Measurements from ENCODE around the gene DOCK1. TPM values are rescaled to one million over a fixed set of nuclear protein-coding genes. Genes with fewer than 3 reads are reported as not detected.

DOCK1 gene
- total RNA-seq, 1 donor from 2014 or later: 57.8 TPM

- no peak for DNase-seq (ENCODE audit: low spot score)
- Mint-ChIP-seq H3K4me1 (ENCODE audit: low read depth) (no peaks in the 10 kb centered on the region), H3K27ac (ENCODE audit: unreplicated experiment) (no peak overlapping the region), H3K36me3 (ENCODE audit: low read depth) (no peaks in the 10 kb centered on the region), H3K27me3 (ENCODE audit: low read depth) (peaks cover 43% of the 10 kb centered on the region), H3K9me3 (ENCODE audit: low read depth) (no peaks in the 10 kb centered on the region), H3K4me3 (ENCODE audit: unreplicated experiment) (no peak overlapping the region)
- TF ChIP-seq CTCF (IDR thresholded peaks at IDR 0.05): peak; percentile 41
These were observed 587.5 kb downstream of the DOCK1 start for GRCh38 chr10:127492607-127493250.

DNA sequence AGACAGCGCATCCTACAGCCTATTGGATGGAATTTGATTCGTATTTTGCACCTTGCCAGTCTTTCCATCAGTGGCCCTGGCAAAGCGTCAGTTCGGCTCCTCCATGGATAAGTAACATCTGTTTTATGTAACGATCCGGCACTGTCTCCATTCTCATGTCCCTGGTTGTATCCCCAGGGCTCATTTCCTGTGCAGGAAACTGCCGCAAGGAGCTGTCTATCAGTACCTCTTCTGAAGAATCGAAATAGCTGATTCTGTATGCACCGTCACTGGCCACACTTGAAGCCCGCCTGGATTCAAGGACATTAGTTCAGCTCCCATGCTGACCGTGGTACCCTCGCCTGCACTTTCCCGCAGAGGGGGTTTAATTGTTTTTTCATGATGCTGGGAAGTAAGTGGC, 590.8 kb downstream of the DOCK1 start:
- H3K4me3 Mint-ChIP-seq (ENCODE audit: unreplicated experiment): no peak overlapping the region
- no peak for DNase-seq (ENCODE audit: low spot score)
- no peaks in the 10 kb centered on the region for H3K4me1 Mint-ChIP-seq (ENCODE audit: low read depth)
- no peak overlapping the region for H3K27ac Mint-ChIP-seq (ENCODE audit: unreplicated experiment)
- no peaks in the 10 kb centered on the region for H3K36me3 Mint-ChIP-seq (ENCODE audit: low read depth)
- peaks cover 46% of the 10 kb centered on the region for H3K27me3 Mint-ChIP-seq (ENCODE audit: low read depth)
- H3K9me3 Mint-ChIP-seq (ENCODE audit: low read depth): no peaks in the 10 kb centered on the region
- no peak for TF ChIP-seq CTCF (IDR thresholded peaks at IDR 0.05)

- H3K27me3 Mint-ChIP-seq (ENCODE audit: low read depth): peaks cover 42% of the 10 kb centered on the region
- no peak overlapping the region for H3K27ac Mint-ChIP-seq (ENCODE audit: unreplicated experiment)
- no peak for DNase-seq (ENCODE audit: low spot score)
- no peaks in the 10 kb centered on the region for H3K36me3 Mint-ChIP-seq (ENCODE audit: low read depth)
- H3K4me3 Mint-ChIP-seq (ENCODE audit: unreplicated experiment): no peak overlapping the region
- no peak for TF ChIP-seq CTCF (IDR thresholded peaks at IDR 0.05)
- H3K4me1 Mint-ChIP-seq (ENCODE audit: low read depth): no peaks in the 10 kb centered on the region
- no peaks in the 10 kb centered on the region for H3K9me3 Mint-ChIP-seq (ENCODE audit: low read depth)
These were observed 592.5 kb downstream of the DOCK1 start for GRCh38 chr10:127497685-127498084.

- Mint-ChIP-seq H3K27ac (ENCODE audit: unreplicated experiment) (no peak overlapping the region), H3K4me1 (ENCODE audit: low read depth) (no peaks in the 10 kb centered on the region), H3K9me3 (ENCODE audit: low read depth) (no peaks in the 10 kb centered on the region), H3K4me3 (ENCODE audit: unreplicated experiment) (no peak overlapping the region), H3K27me3 (ENCODE audit: low read depth) (peaks cover 38% of the 10 kb centered on the region), H3K36me3 (ENCODE audit: low read depth) (no peaks in the 10 kb centered on the region)
- TF ChIP-seq CTCF (IDR thresholded peaks at IDR 0.05): no peak
- no peak for DNase-seq (ENCODE audit: low spot score)
These were observed 592.9 kb downstream of the DOCK1 start for GRCh38 chr10:127498087-127498486.

- TF ChIP-seq CTCF (IDR thresholded peaks at IDR 0.05): no peak
- Mint-ChIP-seq H3K9me3 (ENCODE audit: low read depth) (no peaks in the 10 kb centered on the region), H3K36me3 (ENCODE audit: low read depth) (no peaks in the 10 kb centered on the region), H3K27me3 (ENCODE audit: low read depth) (peaks cover 21% of the 10 kb centered on the region), H3K4me1 (ENCODE audit: low read depth) (no peaks in the 10 kb centered on the region), H3K4me3 (ENCODE audit: unreplicated experiment) (no peak overlapping the region), H3K27ac (ENCODE audit: unreplicated experiment) (no peak overlapping the region)
- no peak for DNase-seq (ENCODE audit: low spot score)
These were observed 594.9 kb downstream of the DOCK1 start for GRCh38 chr10:127500127-127500526.

Other genes starting within 250 kb of the DOCK1 start
- gene C10orf90, start 234.7 kb upstream of the DOCK1 start, total RNA-seq: 0.44 TPM in 1 of 3 replicates, not detected in the others